ENCODE data around the gene ZNF423. TPM values are rescaled to one million over a fixed set of nuclear protein-coding genes. Genes with fewer than 3 reads are reported as not detected.

Gene ZNF423
- total RNA-seq, 1 donor from 2014 or later: 11.9 TPM

- TF ChIP-seq CTCF (IDR thresholded peaks at IDR 0.05): no peak
- Histone ChIP-seq H3K27ac (no peak overlapping the region), H3K4me1 (peaks cover 5% of the 10 kb centered on the region), H3K9me3 (no peaks in the 10 kb centered on the region), H3K4me3 (no peak overlapping the region), H3K27me3 (no peaks in the 10 kb centered on the region), H3K36me3 (no peaks in the 10 kb centered on the region)
- intact Hi-C loops (cut with DNase I): no loop called here
- DNase-seq (no peak), ATAC-seq (no peak)
Measured at GRCh38 chr16:49529411-49530045, 326.4 kb downstream of the ZNF423 start.

DNA sequence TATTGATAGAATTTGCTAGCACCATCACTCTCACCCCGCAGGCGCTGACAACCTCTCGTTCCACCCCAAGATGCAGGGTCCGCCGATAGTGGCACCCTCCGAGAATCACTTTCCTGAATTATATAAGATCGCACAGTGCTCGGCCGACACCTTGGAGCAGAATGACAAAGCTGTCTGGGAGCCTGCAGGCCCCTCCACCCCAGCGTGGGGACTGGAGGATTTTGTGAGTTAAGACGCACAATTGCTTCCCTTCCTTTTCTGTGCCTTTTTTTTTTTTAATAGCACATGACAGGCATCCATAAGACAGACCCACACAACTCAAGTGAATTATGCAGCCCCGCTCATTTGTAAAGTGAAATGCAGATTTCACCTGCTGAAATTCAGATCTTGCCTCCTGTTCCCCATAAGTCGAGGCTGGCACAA, 327.0 kb downstream of the ZNF423 start:
- Histone ChIP-seq H3K27ac (no peak overlapping the region), H3K36me3 (no peaks in the 10 kb centered on the region), H3K4me3 (no peak overlapping the region), H3K27me3 (no peaks in the 10 kb centered on the region), H3K9me3 (no peaks in the 10 kb centered on the region), H3K4me1 (peaks cover 5% of the 10 kb centered on the region)
- intact Hi-C loops (cut with DNase I): no loop called here
- DNase-seq (no peak), ATAC-seq (no peak)
- no peak for TF ChIP-seq CTCF (IDR thresholded peaks at IDR 0.05)

DNA sequence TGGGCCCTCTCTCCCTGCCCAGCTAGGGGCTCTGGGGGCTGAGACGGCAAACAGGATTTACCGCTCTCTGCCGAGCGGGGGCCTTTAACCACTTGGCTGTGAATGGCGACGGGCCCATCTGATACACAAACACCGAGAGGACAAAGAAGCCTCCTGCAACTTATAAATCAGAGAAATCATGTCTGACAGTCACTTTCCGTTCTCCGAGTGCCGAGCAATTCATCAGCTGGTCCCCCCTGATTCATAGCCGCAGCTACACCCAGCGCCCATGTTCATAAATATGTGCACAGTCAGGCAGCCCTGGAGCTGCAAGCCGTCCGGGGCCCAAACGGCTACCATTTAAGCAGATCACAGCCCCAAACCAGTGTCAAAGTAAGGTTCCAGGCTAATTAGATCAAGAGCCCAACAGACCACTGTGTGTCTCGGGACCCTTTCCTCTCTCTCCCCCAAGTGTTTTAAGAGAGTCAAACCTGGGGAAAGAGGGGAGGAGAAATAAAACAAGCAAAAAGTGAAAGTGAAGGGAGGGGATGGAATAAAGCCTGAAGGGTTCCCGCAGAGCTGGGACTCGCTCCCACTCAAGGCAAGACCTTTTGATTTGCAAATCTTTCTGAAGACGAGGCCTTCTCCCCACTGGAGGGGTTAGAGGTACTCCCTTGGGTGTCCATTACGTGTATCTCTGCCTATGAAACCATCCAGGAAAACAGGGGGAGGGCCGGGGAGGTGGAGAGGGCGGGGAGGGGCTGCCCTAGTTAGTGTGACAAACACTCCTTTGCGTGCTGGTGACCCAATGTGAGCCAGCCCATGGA, 327.6 kb downstream of the ZNF423 start:
- H3K27me3 ChIP-seq: no peaks in the 10 kb centered on the region
- H3K4me3 ChIP-seq: peak overlapping the region; percentile 35
- H3K9me3 ChIP-seq: no peaks in the 10 kb centered on the region
- H3K36me3 ChIP-seq: no peaks in the 10 kb centered on the region
- ATAC-seq: no peak
- DNase-seq: no peak
- no peak for TF ChIP-seq CTCF (IDR thresholded peaks at IDR 0.05)
- no peak overlapping the region for H3K27ac ChIP-seq
- peaks cover 5% of the 10 kb centered on the region for H3K4me1 ChIP-seq
- intact Hi-C loops (cut with DNase I): no loop called here

- Histone ChIP-seq H3K9me3 (no peaks in the 10 kb centered on the region), H3K27ac (no peak overlapping the region), H3K36me3 (no peaks in the 10 kb centered on the region), H3K27me3 (no peaks in the 10 kb centered on the region), H3K4me1 (peaks cover 5% of the 10 kb centered on the region), H3K4me3 (peak overlapping the region; percentile 35)
- TF ChIP-seq CTCF (IDR thresholded peaks at IDR 0.05): no peak
- ATAC-seq (no peak), DNase-seq (no peak)
- intact Hi-C loops (cut with DNase I): no loop called here
Measured at GRCh38 chr16:49527611-49528010, 328.3 kb downstream of the ZNF423 start.

- intact Hi-C loops (cut with DNase I): no loop called here
- Histone ChIP-seq H3K27ac (no peak overlapping the region), H3K9me3 (no peaks in the 10 kb centered on the region), H3K4me3 (no peak overlapping the region), H3K36me3 (no peaks in the 10 kb centered on the region), H3K4me1 (peaks cover 5% of the 10 kb centered on the region), H3K27me3 (no peaks in the 10 kb centered on the region)
- TF ChIP-seq CTCF (IDR thresholded peaks at IDR 0.05): no peak
- no peak for DNase-seq
- ATAC-seq: no peak
Measured at GRCh38 chr16:49526860-49527365, 329.0 kb downstream of the ZNF423 start.
